H9 (cell line): ENCODE data around the gene PAPLN. TPM values are rescaled to one million over a fixed set of nuclear protein-coding genes. Genes with fewer than 3 reads are reported as not detected.

Experiments used
- DNase-seq: peaks from one replicate; pipeline ENCODE4 v3.0.0-alpha.2; 2017
- H2AFZ ChIP-seq: one replicate; pipeline ENCODE4 v1.6.1; 2013; ENCODE audit warnings: mild to moderate bottlenecking, low read length, control low read depth, moderate library complexity
- H2AK5ac ChIP-seq: 2 replicates; pipeline ENCODE4 v1.6.1; 2013; ENCODE audit warnings: low read length, control low read depth, mixed read lengths; ENCODE audit not compliant: insufficient read length
- H2BK120ac ChIP-seq: one replicate; pipeline ENCODE4 v1.6.1; 2013; ENCODE audit warnings: low read depth, mild to moderate bottlenecking, low read length, control low read depth, inconsistent platforms; ENCODE audit not compliant: poor library complexity, severe bottlenecking
- H2BK12ac ChIP-seq: 2 replicates; pipeline ENCODE4 v1.6.1; 2013; ENCODE audit warnings: low read length, control low read depth, mixed read lengths, low read depth; ENCODE audit not compliant: insufficient read length
- H2BK15ac ChIP-seq: 2 replicates; pipeline ENCODE4 v1.6.1; 2013; ENCODE audit warnings: low read depth, low read length, control low read depth
- H2BK20ac ChIP-seq: one replicate; pipeline ENCODE4 v1.6.1; 2013; ENCODE audit warnings: low read depth, mild to moderate bottlenecking, low read length, control low read depth, inconsistent platforms; ENCODE audit not compliant: poor library complexity, severe bottlenecking
- H2BK5ac ChIP-seq: 2 replicates; pipeline ENCODE4 v1.6.1; 2013; ENCODE audit warnings: low read length, control low read depth, mixed read lengths; ENCODE audit not compliant: insufficient read length
- H3K14ac ChIP-seq: 2 replicates; pipeline ENCODE4 v1.6.1; 2013; ENCODE audit warnings: low read length, control low read depth; ENCODE audit not compliant: insufficient read depth
- H3K18ac ChIP-seq: 2 replicates; pipeline ENCODE4 v1.6.1; 2013; ENCODE audit warnings: low read depth, mild to moderate bottlenecking, mixed read lengths, low read length, control low read depth; ENCODE audit not compliant: insufficient read length
- H3K23ac ChIP-seq: 2 replicates; pipeline ENCODE4 v1.6.1; 2013; ENCODE audit warnings: low read length, control low read depth, mixed read lengths, low read depth; ENCODE audit not compliant: insufficient read length
- H3K23me2 ChIP-seq: 2 replicates; pipeline ENCODE4 v1.6.1; 2013; ENCODE audit warnings: low read depth, mild to moderate bottlenecking, mixed read lengths, low read length, control low read depth; ENCODE audit not compliant: insufficient read length, poor library complexity, severe bottlenecking
- H3K27ac ChIP-seq: 2 replicates; pipeline ENCODE4 v1.5.1; 2013; ENCODE audit warnings: low read length, control low read depth, mixed read lengths, low read depth; ENCODE audit not compliant: insufficient read length
- H3K27me3 ChIP-seq: 2 replicates; pipeline ENCODE4 v1.6.1; 2013; ENCODE audit warnings: low read length, control low read depth, inconsistent platforms; ENCODE audit not compliant: insufficient read depth
- H3K4ac ChIP-seq: 2 replicates; pipeline ENCODE4 v1.6.1; 2013; ENCODE audit warnings: low read depth, mild to moderate bottlenecking, control low read depth, inconsistent platforms, low read length, moderate library complexity
- H3K4me1 ChIP-seq: 2 replicates; pipeline ENCODE4 v1.6.1; 2013; ENCODE audit warnings: low read length, control low read depth, inconsistent platforms; ENCODE audit not compliant: insufficient read depth
- H3K4me2 ChIP-seq: 2 replicates; pipeline ENCODE4 v1.6.1; 2013; ENCODE audit warnings: low read length, control low read depth, mixed read lengths; ENCODE audit not compliant: insufficient read length, insufficient read depth
- H3K56ac ChIP-seq: 2 replicates; pipeline ENCODE4 v1.6.1; 2013; ENCODE audit warnings: low read depth, mild to moderate bottlenecking, mixed read lengths, low read length, control low read depth; ENCODE audit not compliant: insufficient read length
- H3K79me1 ChIP-seq: 2 replicates; pipeline ENCODE4 v1.6.1; 2013; ENCODE audit warnings: low read depth, mild to moderate bottlenecking, moderate library complexity, low read length, control low read depth, inconsistent platforms; ENCODE audit not compliant: insufficient read depth, poor library complexity, severe bottlenecking
- H3K79me2 ChIP-seq: 2 replicates; pipeline ENCODE4 v1.6.1; 2013; ENCODE audit warnings: low read length, control low read depth, inconsistent platforms; ENCODE audit not compliant: insufficient read depth
- H3K9ac ChIP-seq: 2 replicates; pipeline ENCODE4 v1.6.1; 2013; ENCODE audit warnings: low read length, control low read depth, mixed read lengths; ENCODE audit not compliant: insufficient read length; ENCODE audit errors: extremely low read depth
- H3K9me3 ChIP-seq: one replicate; pipeline ENCODE4 v1.6.1; 2013; ENCODE audit warnings: low read depth, low read length, inconsistent platforms; ENCODE audit not compliant: control insufficient read depth
- H3T11ph ChIP-seq: one replicate; pipeline ENCODE4 v1.6.1; 2013; ENCODE audit warnings: mild to moderate bottlenecking, low read length, control low read depth, inconsistent platforms
- H4K20me1 ChIP-seq: one replicate; pipeline ENCODE4 v1.6.1; 2013; ENCODE audit not compliant: control insufficient read depth, insufficient read length, insufficient read depth
- H4K5ac ChIP-seq: 2 replicates; pipeline ENCODE4 v1.6.1; 2013; ENCODE audit warnings: low read depth, mild to moderate bottlenecking, mixed read lengths, low read length, control low read depth; ENCODE audit not compliant: insufficient read length
- H4K8ac ChIP-seq: replicated peaks from 2 replicates; pipeline ENCODE4 v1.6.1; 2013; ENCODE audit warnings: low read length, control low read depth, mixed read lengths, low read depth; ENCODE audit not compliant: insufficient read length
- H4K91ac ChIP-seq: 2 replicates; pipeline ENCODE4 v1.6.1; 2013; ENCODE audit warnings: low read depth, mild to moderate bottlenecking, moderate library complexity, mixed read lengths, low read length, control low read depth; ENCODE audit not compliant: insufficient read length
- H3K27ac Mint-ChIP-seq, 3 experiments: 2 replicates in 2 of 3; 3 replicates in 1 of 3; pipeline ENCODE4 v1.8.0; 2020 to 2021; ENCODE audit warnings: mixed read lengths in 3 of 3, mild to moderate bottlenecking in 1 of 3, moderate library complexity in 1 of 3
- H3K27me3 Mint-ChIP-seq: 2 replicates; pipeline ENCODE4 v1.8.0; 2021; ENCODE audit warnings: low read depth, mild to moderate bottlenecking, moderate library complexity, mixed read lengths
- H3K36me3 Mint-ChIP-seq, 3 experiments: 2 replicates in 2 of 3; 3 replicates in 1 of 3; pipeline ENCODE4 v1.8.0; 2020 to 2021; ENCODE audit warnings: low read depth in 3 of 3, mixed read lengths in 3 of 3; ENCODE audit not compliant: insufficient read depth in 1 of 3
- H3K4me1 Mint-ChIP-seq, 2 experiments: 2 replicates each; pipeline ENCODE4 v1.8.0; 2020; ENCODE audit warnings: mixed read lengths in 2 of 2
- H3K4me3 Mint-ChIP-seq, 2 experiments: 2 replicates in 1 of 2; 3 replicates in 1 of 2; pipeline ENCODE4 v1.8.0; 2020 to 2021; ENCODE audit warnings: mild to moderate bottlenecking in 2 of 2, mixed read lengths in 2 of 2, moderate library complexity in 1 of 2
- H3K9me3 Mint-ChIP-seq, 2 experiments: 2 replicates in 1 of 2; 3 replicates in 1 of 2; pipeline ENCODE4 v1.8.0; 2020; ENCODE audit warnings: mild to moderate bottlenecking in 2 of 2, mixed read lengths in 2 of 2, moderate library complexity in 1 of 2
- WGBS: extraction: QIAGEN DNeasy Blood & Tissue Kit; methylation state at CpG from one replicate; pipeline ENCODE4 v1.1.7; 2013; ENCODE audit warnings: missing lambda C conversion rate, low lambda C conversion rate, mixed read lengths; ENCODE audit not compliant: insufficient read length; ENCODE audit errors: extremely low coverage; 5-methylcytosine and 5-hydroxymethylcytosine counted together
- total RNA-seq: library from RNA; stranded (reverse); gene quantifications from 2 replicates; pipeline ENCODE4 v1.2.1, GENCODE V29; 2021
- TF ChIP-seq, protein P1 (sequence below): fragments of 200-600 bp; sonication (generic); conservative IDR thresholded peaks from 3 replicates; pipeline ENCODE4 v1.8.0; 2021; ENCODE audit warnings: antibody characterized with exemption, mild to moderate bottlenecking

The PAPLN gene
- total RNA-seq, 1 experiment from 2014 or later: 8.5 TPM

DNA sequence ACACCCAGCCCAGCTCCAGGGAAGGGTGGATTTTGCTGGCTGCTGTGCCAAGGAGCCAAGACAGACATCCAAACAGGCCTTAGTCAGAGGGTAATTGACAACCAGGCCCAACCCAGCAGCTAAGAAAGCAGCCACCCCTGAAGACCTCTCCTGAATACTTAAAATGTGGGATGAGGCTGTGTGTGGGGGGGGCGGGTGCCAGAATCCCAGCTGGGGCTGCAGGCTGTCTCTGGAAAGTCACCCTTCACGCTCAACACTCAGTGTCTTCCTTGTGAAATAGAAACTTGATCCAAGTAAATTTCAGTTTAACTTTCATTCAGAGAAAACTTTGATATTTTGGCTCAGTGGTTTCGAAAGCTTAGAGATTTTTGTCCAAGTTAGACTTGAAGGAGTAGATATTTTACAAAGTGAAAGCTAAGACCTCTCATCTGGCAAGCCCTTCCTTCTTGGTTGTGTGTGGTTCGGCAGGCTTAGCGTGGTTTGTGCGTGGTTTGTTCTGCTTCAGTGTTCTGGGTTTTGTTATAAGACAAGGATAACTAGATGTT is 5.1 kb downstream of the PAPLN start:
- peaks cover 49% of the 10 kb centered on the region for H3K27me3 Mint-ChIP-seq
- no peak overlapping the region for H2BK12ac ChIP-seq
- no peak overlapping the region for H3K4me2 ChIP-seq
- no peaks in the 10 kb centered on the region for H4K20me1 ChIP-seq
- H3K79me1 ChIP-seq: no peaks in the 10 kb centered on the region
- H3K27ac ChIP-seq: no peak overlapping the region
- no peak overlapping the region for H4K5ac ChIP-seq
- no peak overlapping the region for H4K8ac ChIP-seq
- H3K4me1 ChIP-seq: no peaks in the 10 kb centered on the region; the same call in 1 of the 2 replicates
- no peak overlapping the region for H3K4me3 Mint-ChIP-seq
- H3K18ac ChIP-seq: no peak overlapping the region
- H3T11ph ChIP-seq: no peak overlapping the region
- TF ChIP-seq, protein P1, sequence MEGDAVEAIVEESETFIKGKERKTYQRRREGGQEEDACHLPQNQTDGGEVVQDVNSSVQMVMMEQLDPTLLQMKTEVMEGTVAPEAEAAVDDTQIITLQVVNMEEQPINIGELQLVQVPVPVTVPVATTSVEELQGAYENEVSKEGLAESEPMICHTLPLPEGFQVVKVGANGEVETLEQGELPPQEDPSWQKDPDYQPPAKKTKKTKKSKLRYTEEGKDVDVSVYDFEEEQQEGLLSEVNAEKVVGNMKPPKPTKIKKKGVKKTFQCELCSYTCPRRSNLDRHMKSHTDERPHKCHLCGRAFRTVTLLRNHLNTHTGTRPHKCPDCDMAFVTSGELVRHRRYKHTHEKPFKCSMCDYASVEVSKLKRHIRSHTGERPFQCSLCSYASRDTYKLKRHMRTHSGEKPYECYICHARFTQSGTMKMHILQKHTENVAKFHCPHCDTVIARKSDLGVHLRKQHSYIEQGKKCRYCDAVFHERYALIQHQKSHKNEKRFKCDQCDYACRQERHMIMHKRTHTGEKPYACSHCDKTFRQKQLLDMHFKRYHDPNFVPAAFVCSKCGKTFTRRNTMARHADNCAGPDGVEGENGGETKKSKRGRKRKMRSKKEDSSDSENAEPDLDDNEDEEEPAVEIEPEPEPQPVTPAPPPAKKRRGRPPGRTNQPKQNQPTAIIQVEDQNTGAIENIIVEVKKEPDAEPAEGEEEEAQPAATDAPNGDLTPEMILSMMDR: no peak
- no peak overlapping the region for H3K4ac ChIP-seq
- H3K56ac ChIP-seq: no peak overlapping the region
- 0 out of 7 replicates have a peak overlapping the region, but pooled peaks of 1 of the 3 experiments have one; percentile 22 for H3K27ac Mint-ChIP-seq
- H2BK20ac ChIP-seq: no peak overlapping the region
- H4K91ac ChIP-seq: no peak overlapping the region
- no peak overlapping the region for H2AK5ac ChIP-seq
- no peaks in the 10 kb centered on the region; a peak in 1 of 5 replicates for H3K9me3 Mint-ChIP-seq
- H3K23ac ChIP-seq: no peak overlapping the region
- no peak overlapping the region for H2BK5ac ChIP-seq
- no peak overlapping the region for H2BK15ac ChIP-seq
- no peak overlapping the region for H3K14ac ChIP-seq
- WGBS: no CpG with 5 or more reads among the region's 6 CpGs
- peaks cover 5% of the 10 kb centered on the region for H3K23me2 ChIP-seq
- no peak for DNase-seq
- peaks cover 0 to 11% (median 2%) of the 10 kb centered on the region in 3 experiments; a peak in 3 of 7 replicates for H3K36me3 Mint-ChIP-seq
- H2AFZ ChIP-seq: no peak overlapping the region
- H3K4me1 Mint-ChIP-seq: peaks cover 22 to 30% of the 10 kb centered on the region in 2 experiments
- H3K27me3 ChIP-seq: peaks cover 16% of the 10 kb centered on the region
- no peaks in the 10 kb centered on the region for H3K9me3 ChIP-seq
- no peak overlapping the region for H2BK120ac ChIP-seq
- H3K79me2 ChIP-seq: no peaks in the 10 kb centered on the region
- no peak overlapping the region for H3K9ac ChIP-seq
